PC-9 (cell line): ENCODE data around the gene FBXW12. TPM values are rescaled to one million over a fixed set of nuclear protein-coding genes. Genes with fewer than 3 reads are reported as not detected.

Experiments used
- BruUV-seq: library from RNA; stranded (reverse); fragments of 400-500 nt; replicated peaks from 2 replicates; lab custom pipeline; 2021; lab: Mats Ljungman, UMichigan
- CTCF ChIA-PET: fragments of 300-600 bp; sonication (Branson Sonifier 250); formaldehyde crosslinking; loops from one replicate; lab custom pipeline; 2022; ENCODE audit warnings: antibody characterized with exemption; lab: Charles Lee
- POLR2A ChIA-PET: fragments of 300-600 bp; sonication (Branson Sonifier 250); formaldehyde crosslinking; loops from one replicate; lab custom pipeline; 2022; ENCODE audit warnings: antibody characterized with exemption; ENCODE audit not compliant: unreplicated experiment; lab: Charles Lee
- DNase-seq, 2 experiments: peaks; one replicate each; pipeline versions ENCODE4 v3.0.0 to v3.0.0-alpha.2; 2015 to 2022; ENCODE audit warnings: mixed read lengths in 1 of 2
- H2AFZ ChIP-seq: fragments of 200-600 bp; sonication (generic); 2 replicates; pipeline ENCODE4 v1.8.1; 2017; ENCODE audit warnings: antibody characterized with exemption
- H3F3A ChIP-seq: fragments of 200-600 bp; sonication (generic); 2 replicates; pipeline ENCODE4 v1.8.1; 2017; ENCODE audit warnings: antibody characterized with exemption, mild to moderate bottlenecking, low read depth; ENCODE audit not compliant: insufficient read depth
- H3K27ac ChIP-seq: fragments of 200-600 bp; sonication (generic); 2 replicates; pipeline ENCODE4 v1.6.1; 2016; ENCODE audit warnings: mixed run types
- H3K27me3 ChIP-seq: fragments of 200-600 bp; sonication (generic); 2 replicates; pipeline ENCODE4 v1.6.1; 2016; ENCODE audit warnings: low read depth, mixed run types; ENCODE audit not compliant: insufficient read depth
- H3K36me3 ChIP-seq: fragments of 200-600 bp; sonication (generic); 2 replicates; pipeline ENCODE4 v1.6.1; 2016; ENCODE audit warnings: low read depth, mixed run types
- H3K4me1 ChIP-seq: fragments of 200-600 bp; sonication (generic); replicated peaks from 2 replicates; pipeline ENCODE4 v1.6.1; 2016; ENCODE audit warnings: mixed run types; ENCODE audit not compliant: insufficient read depth
- H3K4me2 ChIP-seq: fragments of 200-600 bp; sonication (generic); 2 replicates; pipeline ENCODE4 v1.6.1; 2017; ENCODE audit warnings: mixed run types
- H3K4me3 ChIP-seq: fragments of 200-600 bp; sonication (generic); 2 replicates; pipeline ENCODE4 v1.6.1; 2016; ENCODE audit warnings: mixed run types
- H3K79me2 ChIP-seq: fragments of 200-600 bp; sonication (generic); 2 replicates; pipeline ENCODE4 v1.6.1; 2017; ENCODE audit warnings: low read depth, mixed run types
- H3K9me2 ChIP-seq: fragments of 200-600 bp; sonication (generic); 2 replicates; pipeline ENCODE4 v1.8.1; 2017; ENCODE audit warnings: mild to moderate bottlenecking; ENCODE audit not compliant: insufficient read depth
- H3K9me3 ChIP-seq: fragments of 200-600 bp; sonication (generic); 2 replicates; pipeline ENCODE4 v1.8.1; 2016; ENCODE audit warnings: low read depth; ENCODE audit not compliant: insufficient read depth
- H4K20me1 ChIP-seq: fragments of 200-600 bp; sonication (generic); 2 replicates; pipeline ENCODE4 v1.8.1; 2017; ENCODE audit not compliant: insufficient read depth
- CTCF ChIP-seq: fragments of 200-600 bp; sonication (generic); conservative IDR thresholded peaks from 2 replicates; pipeline ENCODE4 v1.6.1; 2017; ENCODE audit warnings: mixed run types, antibody characterized with exemption, mild to moderate bottlenecking, moderate library complexity
- EZH2 ChIP-seq: fragments of 200-600 bp; sonication (generic); IDR thresholded peaks from 2 replicates; pipeline ENCODE4 v1.8.0; 2017; ENCODE audit warnings: antibody characterized with exemption, low read depth
- intact Hi-C: fragments of 100-400 bp; cut with micrococcal nuclease; formaldehyde crosslinking; loops from one replicate; pipeline ENCODE4 v1.10.0; 2022; ENCODE audit not compliant: unreplicated experiment
- total RNA-seq: library from RNA; stranded (reverse); gene quantifications from 2 replicates; pipeline ENCODE4 v1.2.3, GENCODE V29; 2021

FBXW12 gene
- total RNA-seq, 1 experiment from 2014 or later: not detected

DNA sequence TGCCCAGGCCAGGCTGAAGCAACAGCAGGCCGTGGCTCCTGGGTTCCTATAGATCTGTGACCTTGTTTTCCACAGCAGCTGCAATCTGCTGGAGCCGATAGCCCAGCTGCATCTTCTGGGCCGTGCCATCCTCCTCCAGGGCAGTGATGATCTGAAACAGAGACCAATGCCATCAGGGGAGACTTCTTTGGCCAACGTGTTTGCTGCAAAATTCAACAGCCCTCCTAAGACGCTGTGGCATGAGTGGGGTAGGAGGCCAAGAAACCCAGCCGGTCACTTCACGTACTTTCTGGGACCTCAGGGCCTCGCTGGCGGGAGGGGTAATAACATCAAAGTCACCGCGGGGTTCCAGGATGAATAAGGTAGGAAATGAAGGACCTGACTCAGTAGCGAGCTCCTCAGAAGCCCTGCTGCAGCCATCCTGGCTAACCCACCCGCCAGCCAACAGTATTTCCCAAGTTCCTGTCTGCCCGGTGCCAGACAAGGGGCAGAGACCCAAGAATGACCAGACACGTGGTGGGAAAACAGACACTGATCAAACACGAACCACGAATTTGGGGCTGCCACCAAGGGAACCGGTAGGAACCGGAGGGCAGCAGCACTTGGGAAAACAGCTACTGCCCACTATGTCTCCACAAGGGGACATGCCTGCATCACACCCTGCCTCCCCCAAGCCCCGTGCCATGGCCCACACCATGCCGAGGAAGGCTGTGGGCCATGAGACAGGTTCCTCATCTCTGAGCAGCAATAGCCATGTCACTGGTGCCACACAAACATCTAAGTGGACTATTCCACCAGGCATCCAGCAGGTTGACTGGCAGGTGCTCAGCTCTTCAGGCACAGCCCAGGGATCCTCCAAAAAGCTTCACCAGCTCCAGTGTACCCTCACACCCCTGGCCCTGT lies 32.7 kb downstream of the FBXW12 start:
- no TSS peak for BruUV-seq
- intact Hi-C loops: loop anchor here (5.0 kb wide), 1 partner anchor 153 kb away; the partner anchor contains the start of gene PFKFB4

GRCh38 chr3:48405343-48405881 lies 33.4 kb downstream of the FBXW12 start:
- TF ChIP-seq CTCF: no peak
- no peak for TF ChIP-seq EZH2
- Histone ChIP-seq H3K4me1 (peaks cover 7% of the 10 kb centered on the region; the same call in 1 of the 2 replicates), H3K79me2 (no peaks in the 10 kb centered on the region), H2AFZ (no peak overlapping the region), H3K4me3 (no peak overlapping the region), H3F3A (no peaks in the 10 kb centered on the region; the same call in 1 of the 2 replicates), H3K27ac (no peak overlapping the region), H3K9me2 (no peaks in the 10 kb centered on the region), H3K9me3 (no peaks in the 10 kb centered on the region), H3K27me3 (no peaks in the 10 kb centered on the region), H4K20me1 (no peaks in the 10 kb centered on the region), H3K4me2 (no peak overlapping the region), H3K36me3 (no peaks in the 10 kb centered on the region)
- CTCF ChIA-PET: no interaction called here
- DNase-seq: no peak
- no TSS peak for BruUV-seq
- intact Hi-C loops: no loop called here
- POLR2A ChIA-PET: no interaction called here

More for the DNA sequence above, 32.7 kb downstream of the FBXW12 start:
- TF ChIP-seq CTCF (no peak), EZH2 (no peak)
- POLR2A ChIA-PET: interaction anchor here (0.5 kb wide), 1 partner anchor 32 kb away, joined by 3 read pairs; no protein-coding TSS in a partner anchor
- Histone ChIP-seq H3K4me1 (peaks cover 7% of the 10 kb centered on the region; the same call in 1 of the 2 replicates), H3K79me2 (no peaks in the 10 kb centered on the region), H3K4me2 (no peak overlapping the region), H4K20me1 (no peaks in the 10 kb centered on the region), H3K36me3 (no peaks in the 10 kb centered on the region), H3K4me3 (no peak overlapping the region), H3K9me2 (no peaks in the 10 kb centered on the region), H3K9me3 (no peaks in the 10 kb centered on the region), H3K27me3 (no peaks in the 10 kb centered on the region), H2AFZ (no peak overlapping the region), H3K27ac (no peak overlapping the region), H3F3A (no peaks in the 10 kb centered on the region; the same call in 1 of the 2 replicates)
- DNase-seq: no peak
- CTCF ChIA-PET: no interaction called here

DNA sequence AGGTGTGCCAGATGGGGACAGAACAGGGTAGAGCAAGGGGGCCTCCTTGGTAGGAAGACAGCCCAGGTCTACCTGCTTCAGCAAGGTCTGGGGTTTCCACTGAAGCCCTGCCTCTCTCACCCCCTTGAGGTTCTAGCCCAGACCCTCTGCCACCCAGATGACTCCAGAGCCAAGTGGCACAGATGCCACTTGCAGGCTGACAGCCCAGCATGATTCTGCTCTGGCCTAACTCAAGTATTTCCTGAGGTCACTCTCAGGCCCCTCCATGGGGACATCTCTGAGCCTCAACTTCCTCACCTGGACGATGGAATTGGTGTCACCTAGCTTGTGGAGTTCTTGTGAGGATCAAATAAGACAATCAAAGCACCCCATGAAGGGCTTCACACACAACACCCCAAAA lies 34.0 kb downstream of the FBXW12 start:
- Histone ChIP-seq H3K4me1 (peaks cover 7% of the 10 kb centered on the region; the same call in 1 of the 2 replicates), H2AFZ (no peak overlapping the region), H3K27me3 (no peaks in the 10 kb centered on the region), H3K79me2 (no peaks in the 10 kb centered on the region), H4K20me1 (no peaks in the 10 kb centered on the region), H3K9me2 (no peaks in the 10 kb centered on the region), H3K27ac (no peak overlapping the region), H3F3A (no peaks in the 10 kb centered on the region; the same call in 1 of the 2 replicates), H3K4me3 (no peak overlapping the region), H3K4me2 (no peak overlapping the region), H3K36me3 (no peaks in the 10 kb centered on the region), H3K9me3 (no peaks in the 10 kb centered on the region)
- POLR2A ChIA-PET: no interaction called here
- TF ChIP-seq EZH2: no peak
- no peak for TF ChIP-seq CTCF
- intact Hi-C loops: no loop called here
- CTCF ChIA-PET: no interaction called here
- no peak for DNase-seq
- no TSS peak for BruUV-seq
